ENCODE measurements around the gene CXCL9.

DNA sequence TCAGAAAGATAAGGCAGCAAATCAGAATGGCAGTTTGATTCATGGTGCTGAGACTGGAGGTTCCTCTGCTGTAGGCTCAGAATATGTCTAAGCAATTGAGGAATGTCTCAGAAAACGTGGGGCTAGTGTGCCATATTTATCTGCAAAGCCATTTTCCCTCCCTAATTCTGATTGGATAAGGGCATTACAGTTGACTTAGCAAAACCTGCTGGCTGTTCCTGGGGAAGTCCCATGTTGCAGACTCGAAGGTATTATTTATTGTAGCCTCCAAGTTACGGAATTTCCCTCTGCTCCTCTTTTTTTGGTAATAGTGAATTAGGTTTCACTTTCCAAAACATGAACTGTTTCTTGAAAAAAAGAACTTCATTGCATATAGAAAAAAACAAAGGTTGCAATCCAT lies 16.1 kb upstream of the CXCL9 start, which contains the start of gene CXCL10:
- TF ChIP-seq KLF10 (tag by site-specific recombination; IDR thresholded peaks at IDR 0.05) (no peak), ZNF24 (tag by site-specific recombination; IDR thresholded peaks at IDR 0.05) (no peak), ZNF768 (tag by site-specific recombination; IDR thresholded peaks at IDR 0.05) (no peak), ZNF404 (tag by site-specific recombination; IDR thresholded peaks at IDR 0.05) (no peak), HOXA7 (CRISPR knock-in tag; IDR thresholded peaks at IDR 0.05; ENCODE audit: borderline replicate concordance) (no peak), ZNF302 (tag by site-specific recombination; IDR thresholded peaks at IDR 0.05; ENCODE audit: low read depth) (no peak), ZFP41 (tag by site-specific recombination; IDR thresholded peaks at IDR 0.05; ENCODE audit: borderline replicate concordance) (no peak)
- TF ChIP-seq, protein P1, sequence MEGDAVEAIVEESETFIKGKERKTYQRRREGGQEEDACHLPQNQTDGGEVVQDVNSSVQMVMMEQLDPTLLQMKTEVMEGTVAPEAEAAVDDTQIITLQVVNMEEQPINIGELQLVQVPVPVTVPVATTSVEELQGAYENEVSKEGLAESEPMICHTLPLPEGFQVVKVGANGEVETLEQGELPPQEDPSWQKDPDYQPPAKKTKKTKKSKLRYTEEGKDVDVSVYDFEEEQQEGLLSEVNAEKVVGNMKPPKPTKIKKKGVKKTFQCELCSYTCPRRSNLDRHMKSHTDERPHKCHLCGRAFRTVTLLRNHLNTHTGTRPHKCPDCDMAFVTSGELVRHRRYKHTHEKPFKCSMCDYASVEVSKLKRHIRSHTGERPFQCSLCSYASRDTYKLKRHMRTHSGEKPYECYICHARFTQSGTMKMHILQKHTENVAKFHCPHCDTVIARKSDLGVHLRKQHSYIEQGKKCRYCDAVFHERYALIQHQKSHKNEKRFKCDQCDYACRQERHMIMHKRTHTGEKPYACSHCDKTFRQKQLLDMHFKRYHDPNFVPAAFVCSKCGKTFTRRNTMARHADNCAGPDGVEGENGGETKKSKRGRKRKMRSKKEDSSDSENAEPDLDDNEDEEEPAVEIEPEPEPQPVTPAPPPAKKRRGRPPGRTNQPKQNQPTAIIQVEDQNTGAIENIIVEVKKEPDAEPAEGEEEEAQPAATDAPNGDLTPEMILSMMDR (tag by site-specific recombination; IDR thresholded peaks at IDR 0.05), result no peak
- TF ChIP-seq, protein P2, sequence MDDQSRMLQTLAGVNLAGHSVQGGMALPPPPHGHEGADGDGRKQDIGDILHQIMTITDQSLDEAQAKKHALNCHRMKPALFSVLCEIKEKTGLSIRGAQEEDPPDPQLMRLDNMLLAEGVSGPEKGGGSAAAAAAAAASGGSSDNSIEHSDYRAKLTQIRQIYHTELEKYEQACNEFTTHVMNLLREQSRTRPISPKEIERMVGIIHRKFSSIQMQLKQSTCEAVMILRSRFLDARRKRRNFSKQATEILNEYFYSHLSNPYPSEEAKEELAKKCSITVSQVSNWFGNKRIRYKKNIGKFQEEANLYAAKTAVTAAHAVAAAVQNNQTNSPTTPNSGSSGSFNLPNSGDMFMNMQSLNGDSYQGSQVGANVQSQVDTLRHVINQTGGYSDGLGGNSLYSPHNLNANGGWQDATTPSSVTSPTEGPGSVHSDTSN (CRISPR knock-in tag; IDR thresholded peaks at IDR 0.05), result no peak
- TF ChIP-seq, protein P3, sequence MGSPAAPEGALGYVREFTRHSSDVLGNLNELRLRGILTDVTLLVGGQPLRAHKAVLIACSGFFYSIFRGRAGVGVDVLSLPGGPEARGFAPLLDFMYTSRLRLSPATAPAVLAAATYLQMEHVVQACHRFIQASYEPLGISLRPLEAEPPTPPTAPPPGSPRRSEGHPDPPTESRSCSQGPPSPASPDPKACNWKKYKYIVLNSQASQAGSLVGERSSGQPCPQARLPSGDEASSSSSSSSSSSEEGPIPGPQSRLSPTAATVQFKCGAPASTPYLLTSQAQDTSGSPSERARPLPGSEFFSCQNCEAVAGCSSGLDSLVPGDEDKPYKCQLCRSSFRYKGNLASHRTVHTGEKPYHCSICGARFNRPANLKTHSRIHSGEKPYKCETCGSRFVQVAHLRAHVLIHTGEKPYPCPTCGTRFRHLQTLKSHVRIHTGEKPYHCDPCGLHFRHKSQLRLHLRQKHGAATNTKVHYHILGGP (tag by site-specific recombination; IDR thresholded peaks at IDR 0.05), result no peak
- TF ChIP-seq, protein P4, sequence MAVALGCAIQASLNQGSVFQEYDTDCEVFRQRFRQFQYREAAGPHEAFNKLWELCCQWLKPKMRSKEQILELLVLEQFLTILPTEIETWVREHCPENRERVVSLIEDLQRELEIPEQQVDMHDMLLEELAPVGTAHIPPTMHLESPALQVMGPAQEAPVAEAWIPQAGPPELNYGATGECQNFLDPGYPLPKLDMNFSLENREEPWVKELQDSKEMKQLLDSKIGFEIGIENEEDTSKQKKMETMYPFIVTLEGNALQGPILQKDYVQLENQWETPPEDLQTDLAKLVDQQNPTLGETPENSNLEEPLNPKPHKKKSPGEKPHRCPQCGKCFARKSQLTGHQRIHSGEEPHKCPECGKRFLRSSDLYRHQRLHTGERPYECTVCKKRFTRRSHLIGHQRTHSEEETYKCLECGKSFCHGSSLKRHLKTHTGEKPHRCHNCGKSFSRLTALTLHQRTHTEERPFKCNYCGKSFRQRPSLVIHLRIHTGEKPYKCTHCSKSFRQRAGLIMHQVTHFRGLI (tag by site-specific recombination; IDR thresholded peaks at IDR 0.05), result no peak
- TF ChIP-seq, protein P5, sequence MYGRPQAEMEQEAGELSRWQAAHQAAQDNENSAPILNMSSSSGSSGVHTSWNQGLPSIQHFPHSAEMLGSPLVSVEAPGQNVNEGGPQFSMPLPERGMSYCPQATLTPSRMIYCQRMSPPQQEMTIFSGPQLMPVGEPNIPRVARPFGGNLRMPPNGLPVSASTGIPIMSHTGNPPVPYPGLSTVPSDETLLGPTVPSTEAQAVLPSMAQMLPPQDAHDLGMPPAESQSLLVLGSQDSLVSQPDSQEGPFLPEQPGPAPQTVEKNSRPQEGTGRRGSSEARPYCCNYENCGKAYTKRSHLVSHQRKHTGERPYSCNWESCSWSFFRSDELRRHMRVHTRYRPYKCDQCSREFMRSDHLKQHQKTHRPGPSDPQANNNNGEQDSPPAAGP (tag by site-specific recombination; IDR thresholded peaks at IDR 0.05), result no peak

Data from HEK293 (cell line).